Activated T-helper 1 cell treated with anti-CD3 and anti-CD28 coated beads, Interleukin-2, amount 50 U/mL, for 16 hours (primary cell): ENCODE data around the gene AK8.

Experiments used
- DNase-seq, 2 donors: peaks; one replicate each; pipeline ENCODE4 v3.0.0-alpha.2; 2020; ENCODE audit warnings: low read depth in 1 of 2, low spot score in 1 of 2

Gene AK8

GRCh38 chr9:132826621-132827365 is 51.3 kb downstream of the AK8 start:
- no peak for DNase-seq

- no peak for DNase-seq
Observed at GRCh38 chr9:132826131-132826530, 52.0 kb downstream of the AK8 start.

GRCh38 chr9:132825430-132825829 is 52.7 kb downstream of the AK8 start:
- no peak for DNase-seq

GRCh38 chr9:132824951-132825350 is 53.1 kb downstream of the AK8 start:
- no peak for DNase-seq

- no peak for DNase-seq
Observed at GRCh38 chr9:132824151-132824550, 53.9 kb downstream of the AK8 start.

GRCh38 chr9:132823370-132824145 is 54.5 kb downstream of the AK8 start:
- DNase-seq, result no peak

GRCh38 chr9:132820169-132820944 is 57.7 kb downstream of the AK8 start:
- DNase-seq, result no peak

GRCh38 chr9:132818588-132818987 is 59.5 kb downstream of the AK8 start:
- no peak for DNase-seq

GRCh38 chr9:132814937-132815336 is 63.1 kb downstream of the AK8 start:
- no peak for DNase-seq

GRCh38 chr9:132813115-132813771 is 64.8 kb downstream of the AK8 start:
- DNase-seq, result no peak

- no peak for DNase-seq
Observed at GRCh38 chr9:132811985-132812384, 66.1 kb downstream of the AK8 start.

GRCh38 chr9:132810314-132810713 is 67.8 kb downstream of the AK8 start:
- no peak for DNase-seq

- DNase-seq, result no peak
Observed at GRCh38 chr9:132809677-132810271, 68.3 kb downstream of the AK8 start.

GRCh38 chr9:132808645-132809044 is 69.4 kb downstream of the AK8 start:
- no peak for DNase-seq

- DNase-seq, result no peak
Observed at GRCh38 chr9:132806723-132807421, 71.2 kb downstream of the AK8 start.

- no peak for DNase-seq
Observed at GRCh38 chr9:132806306-132806705, 71.8 kb downstream of the AK8 start.

- DNase-seq, result no peak
Observed at GRCh38 chr9:132804576-132805295, 73.3 kb downstream of the AK8 start.

GRCh38 chr9:132802121-132802795 is 75.8 kb downstream of the AK8 start:
- DNase-seq, result no peak

GRCh38 chr9:132801659-132802058 is 76.4 kb downstream of the AK8 start:
- no peak for DNase-seq
